DMS153 treated with DMSO at 0.1 percent for 48 hours (cell line): ENCODE data around the gene BORCS8.
"Not testable (repeated sequence)": the region's sequence is repeated elsewhere in the genome, so short reads cannot be mapped to it uniquely, and the experiment has no call there.

Experiments used
- DNase-seq: peaks from one replicate; lab custom pipeline; 2025; ENCODE audit not compliant: unreplicated experiment; lab: John Stamatoyannopoulos, UW

BORCS8 gene

GRCh38 chr19:19181488-19181998 is 10.4 kb downstream of the BORCS8 start:
- no peak for DNase-seq

GRCh38 chr19:19179548-19180441 is 12.2 kb downstream of the BORCS8 start:
- no peak for DNase-seq

- no peak for DNase-seq
Observed at GRCh38 chr19:19176950-19177349, 15.0 kb downstream of the BORCS8 start.

DNA sequence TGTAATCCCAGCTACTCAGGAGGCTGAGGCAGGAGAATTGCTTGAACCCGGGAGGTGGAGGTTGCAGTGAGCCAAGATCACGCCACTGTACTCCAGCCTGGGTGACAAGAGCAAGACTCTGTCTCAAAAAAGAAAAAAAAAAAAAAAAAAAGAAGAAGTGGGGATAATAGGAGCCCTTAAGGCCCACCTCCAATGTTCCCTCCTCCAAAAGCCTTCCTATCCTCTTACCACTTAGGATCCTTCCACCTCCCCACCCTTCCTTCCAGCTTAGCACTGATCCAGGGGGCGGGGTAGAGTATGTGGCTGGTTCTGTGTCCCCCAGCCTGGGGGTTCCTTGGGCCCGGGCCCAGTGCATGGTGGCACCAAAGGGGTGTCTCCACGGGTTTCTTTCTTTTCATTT is 18.7 kb downstream of the BORCS8 start:
- not testable (repeated sequence) for DNase-seq

DNA sequence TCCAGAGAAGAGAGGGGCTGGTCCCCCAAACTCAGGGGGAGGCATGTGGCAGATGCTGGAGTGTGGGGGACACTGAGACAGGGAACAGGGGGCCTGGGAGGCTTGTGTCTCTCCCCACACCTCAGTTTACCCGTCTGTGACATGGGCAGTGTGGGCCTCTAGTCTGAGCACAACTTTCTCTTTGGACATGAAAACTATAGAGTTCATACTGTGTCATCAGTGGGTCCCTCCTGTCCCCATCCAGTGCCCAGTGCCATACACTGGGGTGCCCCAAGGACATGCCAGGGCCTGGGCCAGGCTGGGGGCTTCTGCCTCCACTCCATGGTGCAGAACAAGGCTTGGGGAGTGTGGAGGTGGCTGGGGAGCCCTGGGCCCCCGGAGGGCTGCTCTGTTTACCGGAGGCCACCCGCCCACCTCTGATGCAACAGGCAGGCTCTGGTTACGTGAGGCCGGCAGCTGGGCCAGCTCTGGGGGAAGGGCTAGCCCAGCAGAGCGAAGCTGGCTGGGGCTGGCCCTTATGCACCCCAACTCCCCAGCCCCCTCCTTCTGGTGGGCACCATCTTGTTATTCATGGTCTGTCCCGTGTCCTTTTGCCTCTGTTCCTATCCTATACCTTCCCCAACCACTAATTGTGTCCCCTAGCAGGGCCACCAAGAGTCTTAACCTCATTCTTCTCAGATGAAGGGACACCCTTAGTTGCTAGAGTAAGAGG is 20.0 kb downstream of the BORCS8 start:
- DNase-seq, result no peak

GRCh38 chr19:19170873-19171672 is 20.9 kb downstream of the BORCS8 start:
- DNase-seq, result no peak

DNA sequence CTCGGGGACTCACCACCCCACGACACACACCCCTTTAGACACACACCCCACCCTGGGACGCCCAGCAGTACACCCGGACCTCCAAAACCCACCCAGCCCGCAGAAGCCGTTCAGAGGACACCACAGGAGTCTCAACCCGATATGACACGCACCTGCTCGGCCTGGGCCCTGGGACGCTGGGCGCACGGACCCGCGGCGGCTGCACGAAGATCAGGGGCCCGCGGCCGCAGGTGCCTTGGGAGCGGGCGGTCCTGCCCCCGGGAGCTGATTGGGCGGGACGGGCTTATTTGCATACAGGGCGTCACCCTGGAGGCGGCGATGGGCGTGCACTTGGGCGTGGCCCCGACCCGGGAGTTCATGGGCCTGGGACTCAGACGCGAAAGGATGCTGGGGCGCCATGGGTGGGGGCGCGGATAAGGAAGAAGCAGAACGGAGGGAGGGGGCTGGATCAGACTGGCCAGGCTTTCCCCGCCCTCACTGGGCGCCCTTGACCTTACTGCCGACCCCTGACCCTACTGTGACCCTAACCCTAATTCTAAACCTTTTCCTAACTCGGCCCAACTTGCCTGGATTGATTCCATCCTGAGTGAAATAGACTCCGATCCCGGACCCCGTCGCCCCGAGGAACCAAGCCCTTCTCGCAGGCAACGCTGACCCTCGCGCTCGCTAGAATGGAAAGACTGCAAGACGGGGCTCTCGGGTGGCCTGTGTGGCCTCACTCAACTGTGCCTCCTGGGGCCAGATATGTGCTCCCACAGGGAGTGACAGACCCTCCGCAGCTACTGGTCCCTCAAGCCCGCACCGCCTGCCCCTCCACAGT is 21.7 kb downstream of the BORCS8 start, which contains the start of gene MEF2B:
Gene MEF2B (minus strand): TSS at position 211 of the 820 bp plus-strand sequence. CDS start 19,528 bp downstream, outside the sequence.
- peak; percentile 30 for DNase-seq

DNA sequence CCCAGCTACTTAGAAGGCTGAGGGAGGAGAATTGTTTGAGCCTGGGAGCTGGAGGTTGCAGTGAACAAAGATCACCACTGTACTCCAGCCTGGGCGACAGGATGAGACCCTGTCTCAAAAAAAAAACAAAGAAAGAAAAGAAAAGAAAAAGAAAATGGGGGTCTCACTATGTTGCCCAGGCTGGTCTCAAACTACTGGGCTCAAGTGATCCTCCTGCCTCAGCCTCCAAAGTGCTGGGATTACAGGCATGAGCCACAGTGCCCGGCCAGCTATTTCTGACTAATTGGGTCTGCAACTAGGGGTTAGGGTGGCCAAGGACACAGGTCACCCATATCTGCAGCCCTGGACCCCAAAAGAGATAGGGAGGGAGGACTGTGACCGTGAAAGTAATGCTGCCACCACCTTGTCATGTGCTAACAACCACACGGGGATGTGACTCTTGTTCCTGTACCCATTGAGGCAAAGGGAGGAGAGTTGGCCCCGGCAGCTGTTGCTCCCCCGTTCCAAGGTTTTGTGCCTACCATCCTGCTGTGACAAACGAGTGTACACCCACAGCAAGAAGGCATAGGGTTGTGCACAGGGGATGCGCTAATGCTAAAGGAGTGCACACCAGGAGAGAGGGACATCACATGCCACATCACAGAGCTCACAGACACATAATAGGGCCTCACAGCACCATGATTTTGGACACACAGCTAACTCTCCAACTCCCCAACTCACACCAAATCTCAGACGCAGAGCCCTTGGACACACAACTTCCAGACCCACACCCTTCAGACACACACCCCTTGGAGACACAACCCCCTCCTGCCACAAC is 22.5 kb downstream of the BORCS8 start:
- no peak for DNase-seq

GRCh38 chr19:19167612-19168011 is 24.3 kb downstream of the BORCS8 start:
- DNase-seq, result no peak

GRCh38 chr19:19165396-19165795 is 26.6 kb downstream of the BORCS8 start:
- DNase-seq, result no peak

GRCh38 chr19:19162495-19162894 is 29.5 kb downstream of the BORCS8 start:
- no peak for DNase-seq

GRCh38 chr19:19160461-19161035 is 31.4 kb downstream of the BORCS8 start:
- no peak for DNase-seq

GRCh38 chr19:19159534-19159933 is 32.4 kb downstream of the BORCS8 start:
- DNase-seq, result no peak

- no peak for DNase-seq
Observed at GRCh38 chr19:19157808-19158207, 34.1 kb downstream of the BORCS8 start.

DNA sequence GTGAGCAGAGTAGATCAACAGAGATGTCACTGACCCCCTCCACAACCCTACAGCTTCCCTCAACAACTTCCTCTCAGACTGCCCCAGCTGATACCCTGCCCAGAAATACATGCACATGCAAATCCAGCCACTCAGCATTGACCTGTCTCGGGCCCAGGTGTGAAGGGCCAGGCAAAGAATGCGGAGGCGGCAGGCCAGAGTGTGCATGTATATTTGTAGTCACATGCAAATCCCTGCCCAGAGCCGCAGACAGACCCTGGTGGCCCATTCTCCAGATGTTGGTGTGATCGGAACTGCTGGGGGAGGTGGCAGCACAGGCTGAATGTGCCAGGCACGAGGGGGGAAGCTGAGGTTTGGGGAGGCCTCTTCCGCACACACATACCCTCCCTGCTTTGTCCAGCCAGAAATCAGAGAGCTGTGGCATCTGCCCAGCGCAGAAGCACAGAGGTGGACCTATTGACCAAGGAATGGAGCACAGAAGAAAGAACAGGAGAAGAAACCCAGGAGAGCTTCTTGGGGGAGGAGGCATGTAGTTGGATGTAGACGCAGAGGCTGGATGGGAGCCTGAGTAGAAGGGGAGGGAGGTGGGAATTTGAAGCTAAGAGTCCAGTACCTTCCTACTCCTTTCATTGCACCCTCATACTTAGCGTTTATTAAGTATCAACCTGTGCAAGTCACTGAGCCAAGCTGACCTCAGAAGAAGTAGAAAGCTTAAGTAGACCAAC is 36.3 kb downstream of the BORCS8 start:
- no peak for DNase-seq

DNA sequence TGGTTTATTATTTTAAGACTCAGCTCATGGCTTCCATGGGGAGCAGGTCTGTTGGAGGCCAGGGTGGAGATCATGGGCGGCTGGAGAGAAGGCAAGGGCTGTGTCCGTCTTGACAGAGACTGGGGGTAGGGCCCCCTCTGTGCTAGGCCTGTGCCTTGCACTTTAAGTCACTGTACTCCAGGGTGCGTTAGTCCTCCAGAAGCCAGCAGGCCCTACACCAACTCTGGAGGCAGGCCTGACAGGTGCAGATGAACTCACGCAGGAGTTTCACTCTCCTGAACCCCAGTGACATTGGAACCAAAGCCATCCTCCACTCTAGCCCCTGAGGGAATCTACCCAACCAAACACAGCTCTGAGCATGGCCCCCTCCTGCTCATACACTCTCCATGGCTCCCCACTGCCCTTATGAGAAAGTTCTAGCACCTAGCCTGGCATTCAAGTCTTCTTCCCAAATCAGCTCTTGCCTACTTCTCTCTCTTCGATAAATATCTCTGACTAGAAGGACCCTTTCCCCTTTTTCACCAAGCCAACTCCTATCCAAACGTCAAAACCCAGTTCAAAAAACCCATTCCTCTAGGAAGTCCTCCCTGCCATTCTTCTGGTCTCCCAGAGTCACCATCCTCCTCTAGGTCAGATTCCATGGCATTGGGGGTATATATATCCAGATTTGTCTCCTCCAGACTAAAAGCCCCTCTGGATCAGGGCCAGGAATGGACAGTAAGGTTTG is 37.0 kb downstream of the BORCS8 start:
- DNase-seq, result no peak

DNA sequence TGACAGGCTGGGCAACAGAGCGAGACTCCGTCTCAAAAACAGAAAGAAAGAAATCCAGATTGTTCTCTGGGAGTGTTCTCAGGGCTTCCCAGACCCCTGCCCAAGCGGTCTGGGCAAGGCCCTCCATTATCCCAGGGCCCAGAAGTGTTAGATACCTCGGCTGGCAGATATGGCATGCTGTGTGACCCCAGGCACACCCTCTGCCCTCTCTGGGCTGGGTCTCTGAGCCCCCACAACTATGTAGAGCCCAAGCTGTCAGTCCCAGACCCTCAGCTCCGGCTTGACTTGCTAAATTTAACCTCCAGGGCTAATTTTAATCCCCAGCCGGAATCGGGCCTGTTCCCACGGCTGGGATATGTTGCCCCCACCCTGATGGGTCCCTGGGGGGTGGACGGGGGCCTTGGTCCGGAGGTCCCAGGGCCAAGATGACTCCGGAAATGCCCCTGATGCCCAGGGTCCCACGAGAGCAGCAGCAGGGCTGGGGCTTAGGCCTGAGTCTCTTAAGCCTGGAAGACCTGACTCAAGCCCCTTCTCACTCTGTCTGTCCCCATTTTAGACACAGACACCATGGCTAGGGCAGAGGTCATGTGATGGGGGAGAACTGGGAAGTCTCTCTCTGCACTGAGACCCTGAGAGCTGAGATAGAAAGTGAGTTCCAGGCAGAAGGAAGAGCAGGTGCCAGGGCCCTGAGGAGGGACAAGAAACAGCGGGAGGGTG is 39.1 kb downstream of the BORCS8 start:
- DNase-seq, result no peak
